Cardiac muscle cell (in vitro differentiated cells and primary cell): ENCODE results near the gene IL2RG. TPM values are rescaled to one million over a fixed set of nuclear protein-coding genes. Genes with fewer than 3 reads are reported as not detected.
A peak's percentile ranks its signal among the peaks of the same experiment; 100 is the strongest.

Experiments
- DNase-seq, 2 donors: peaks; one replicate each; pipeline versions ENCODE4 v3.0.0 to v3.0.0-alpha.2; 2010 to 2017; ENCODE audit warnings: low read depth in 1 of 2, low spot score in 1 of 2
- H3K27ac ChIP-seq: fragments of 200-600 bp; sonication (generic); 2 replicates; pipeline ENCODE4 v1.5.1; 2016
- H3K27me3 ChIP-seq: fragments of 200-600 bp; sonication (generic); 2 replicates; pipeline ENCODE4 v1.6.0; 2016; ENCODE audit warnings: control low read depth
- H3K36me3 ChIP-seq: fragments of 200-600 bp; sonication (generic); 2 replicates; pipeline ENCODE4 v1.5.1; 2016; ENCODE audit warnings: control low read depth
- H3K4me1 ChIP-seq: fragments of 200-600 bp; sonication (generic); 2 replicates; pipeline ENCODE4 v1.8.1; 2017; ENCODE audit warnings: low read depth, mild to moderate bottlenecking, mixed run types
- H3K4me3 ChIP-seq: fragments of 200-600 bp; sonication (generic); 2 replicates; pipeline ENCODE4 v1.5.1; 2016; ENCODE audit warnings: mild to moderate bottlenecking
- H3K9me3 ChIP-seq: fragments of 200-600 bp; sonication (generic); 2 replicates; pipeline ENCODE4 v1.5.1; 2017; ENCODE audit warnings: low read depth, mild to moderate bottlenecking, control low read depth
- CTCF ChIP-seq: IDR thresholded peaks from 2 replicates; pipeline ENCODE4 v1.5.1; 2012; ENCODE audit warnings: low read depth, mild to moderate bottlenecking, low read length
- polyA plus RNA-seq: library from polyadenylated mRNA; unstranded; fragments of >200 nt; fragmentation: Nextera tagmentation; extraction: Ambion mirVana; gene quantifications from 2 replicates; pipeline ENCODE4 v1.2.1, GENCODE V29; 2016
- total RNA-seq: library from RNA; depleted of rRNA; stranded (reverse); fragments of >200 nt; gene quantifications from 2 replicates; pipeline ENCODE4 v1.2.3, GENCODE V29; 2016

The IL2RG gene
- total RNA-seq (not detected in 2 replicates), polyA plus RNA-seq (2.3 TPM in 1 of 2 replicates, not detected in the other)

GRCh38 chrX:71111141-71111843 lies at the start of gene IL2RG:
Gene IL2RG, minus strand, starts transcription at chrX:71111577. Its CDS starts 38 bp downstream, at chrX:71111539.
- Histone ChIP-seq H3K36me3 (no peaks in the 10 kb centered on the region), H3K27me3 (no peaks in the 10 kb centered on the region), H3K9me3 (no peaks in the 10 kb centered on the region), H3K4me1 (peaks cover 14% of the 10 kb centered on the region), H3K27ac (no peak within 1 kb of the TSS), H3K4me3 (no peak within 1 kb of the TSS)
- TF ChIP-seq CTCF: no peak
- no peak for DNase-seq

- TF ChIP-seq CTCF: no peak
- Histone ChIP-seq H3K4me1 (no peaks in the 10 kb centered on the region), H3K9me3 (no peaks in the 10 kb centered on the region), H3K36me3 (no peaks in the 10 kb centered on the region), H3K4me3 (no peak overlapping the region), H3K27ac (no peak overlapping the region), H3K27me3 (no peaks in the 10 kb centered on the region)
- peak in 1 of 2 donors; percentile 30 for DNase-seq
Measured at GRCh38 chrX:71160475-71160874, 49.1 kb upstream of the IL2RG start.

GRCh38 chrX:71159335-71159734 lies 48.0 kb upstream of the IL2RG start:
- no peak for DNase-seq
- Histone ChIP-seq H3K27ac (no peak overlapping the region), H3K36me3 (no peaks in the 10 kb centered on the region), H3K4me3 (no peak overlapping the region), H3K4me1 (no peaks in the 10 kb centered on the region), H3K27me3 (no peaks in the 10 kb centered on the region), H3K9me3 (no peaks in the 10 kb centered on the region)
- TF ChIP-seq CTCF: no peak

GRCh38 chrX:71158603-71159002 lies 47.2 kb upstream of the IL2RG start:
- Histone ChIP-seq H3K36me3 (no peaks in the 10 kb centered on the region), H3K27ac (no peak overlapping the region), H3K4me1 (no peaks in the 10 kb centered on the region), H3K9me3 (no peaks in the 10 kb centered on the region), H3K4me3 (no peak overlapping the region), H3K27me3 (no peaks in the 10 kb centered on the region)
- TF ChIP-seq CTCF: no peak
- DNase-seq: no peak

- Histone ChIP-seq H3K9me3 (no peaks in the 10 kb centered on the region), H3K4me3 (no peak overlapping the region), H3K4me1 (no peaks in the 10 kb centered on the region), H3K27me3 (no peaks in the 10 kb centered on the region), H3K36me3 (no peaks in the 10 kb centered on the region), H3K27ac (no peak overlapping the region)
- no peak for TF ChIP-seq CTCF
- no peak for DNase-seq
Measured at GRCh38 chrX:71154641-71155040, 43.3 kb upstream of the IL2RG start.
